Thyroid gland (tissue), 4 donors: ENCODE measurements around the gene KCNH5. TPM values are rescaled to one million over a fixed set of nuclear protein-coding genes. Genes with fewer than 3 reads are reported as not detected.

ENCODE experiments used
- DNase-seq, 2 donors: peaks; one replicate each; pipeline ENCODE4 v3.0.0-alpha.2; 2019
- H3K27ac ChIP-seq, 3 donors: fragments of 200-600 bp; sonication (generic); 1 replicate in 2 of 3; 2 replicates in 1 of 3; pipeline ENCODE4 v1.5.1; 2016 to 2019; ENCODE audit warnings: mild to moderate bottlenecking in 1 of 3, moderate library complexity in 1 of 3
- H3K27me3 ChIP-seq: fragments of 200-600 bp; sonication (generic); one replicate; pipeline ENCODE4 v1.5.1; 2019
- H3K36me3 ChIP-seq, 2 donors: fragments of 200-600 bp; sonication (generic); one replicate each; pipeline ENCODE4 v1.5.1; 2016 to 2019
- H3K4me1 ChIP-seq, 2 donors: fragments of 200-600 bp; sonication (generic); one replicate each; pipeline ENCODE4 v1.5.1; 2017 to 2019
- H3K4me3 ChIP-seq, 3 donors: fragments of 200-600 bp; sonication (generic); replicated peaks in 1 of 3; 1 replicate in 2 of 3; 2 replicates in 1 of 3; pipeline ENCODE4 v1.5.1; 2016; ENCODE audit warnings: mild to moderate bottlenecking in 1 of 3
- H3K9me3 ChIP-seq: fragments of 200-600 bp; sonication (generic); one replicate; pipeline ENCODE4 v1.5.1; 2017
- CTCF ChIP-seq, 6 experiments: fragments of 200-600 bp in 3 of 6; fragments of 450-650 bp in 3 of 6; sonication (generic) in 3 of 6; IDR thresholded peaks; one replicate each; pipeline ENCODE4 v1.5.1; 2016 to 2019; ENCODE audit warnings: antibody characterized with exemption in 6 of 6, mild to moderate bottlenecking in 2 of 6, inconsistent platforms in 1 of 6, moderate library complexity in 1 of 6
- POLR2A ChIP-seq, 2 donors: fragments of 450-650 bp; IDR thresholded peaks; one replicate each; pipeline ENCODE4 v1.6.1; 2017; ENCODE audit warnings: antibody characterized with exemption in 2 of 2, mild to moderate bottlenecking in 2 of 2, moderate library complexity in 1 of 2
- WGBS, 2 donors: methylation state at CpG; one replicate each; pipeline ENCODE4 v1.1.5; 2017; 5-methylcytosine and 5-hydroxymethylcytosine counted together
- intact Hi-C: fragments of 100-400 bp; cut with DNase I; formaldehyde crosslinking; loops from one replicate; pipeline ENCODE4 v1.15.1; 2023
- total RNA-seq, 4 donors: library from RNA; depleted of rRNA; stranded (reverse); fragments of >200 nt; gene quantifications; one replicate each; pipeline ENCODE4 v1.2.3, GENCODE V29; 2016

The KCNH5 gene
- total RNA-seq, 4 donors from 2014 or later, result not detected

GRCh38 chr14:63011623-63012022, 33.6 kb downstream of the KCNH5 start:
- no peaks in the 10 kb centered on the region for H3K27me3 ChIP-seq
- H3K9me3 ChIP-seq, result no peaks in the 10 kb centered on the region
- H3K4me3 ChIP-seq, result no peak overlapping the region
- no peak for TF ChIP-seq POLR2A (IDR thresholded peaks at IDR 0.05)
- TF ChIP-seq CTCF (IDR thresholded peaks at IDR 0.05), result no peak
- DNase-seq, result no peak
- WGBS, 2 donors, result 89 to 90% methylated on average over 2 of the region's 2 CpGs
- no peaks in the 10 kb centered on the region for H3K4me1 ChIP-seq
- H3K27ac ChIP-seq, result no peak overlapping the region
- intact Hi-C loops, result no loop called here
- no peaks in the 10 kb centered on the region for H3K36me3 ChIP-seq

- Histone ChIP-seq H3K4me3 (no peak overlapping the region), H3K9me3 (no peaks in the 10 kb centered on the region), H3K27ac (no peak overlapping the region), H3K36me3 (no peaks in the 10 kb centered on the region), H3K4me1 (no peaks in the 10 kb centered on the region), H3K27me3 (no peaks in the 10 kb centered on the region)
- 92 to 97% methylated on average over 2 of the region's 2 CpGs for WGBS, 2 donors
- intact Hi-C loops, result no loop called here
- DNase-seq, result no peak
- TF ChIP-seq CTCF (IDR thresholded peaks at IDR 0.05) (no peak), POLR2A (IDR thresholded peaks at IDR 0.05) (no peak)
Measured at GRCh38 chr14:63009495-63009894, 35.8 kb downstream of the KCNH5 start.

- Histone ChIP-seq H3K4me3 (no peak overlapping the region), H3K9me3 (no peaks in the 10 kb centered on the region), H3K36me3 (no peaks in the 10 kb centered on the region), H3K27me3 (no peaks in the 10 kb centered on the region), H3K27ac (no peak overlapping the region), H3K4me1 (no peaks in the 10 kb centered on the region)
- intact Hi-C loops, result no loop called here
- DNase-seq, result no peak
- TF ChIP-seq CTCF (IDR thresholded peaks at IDR 0.05) (no peak), POLR2A (IDR thresholded peaks at IDR 0.05) (no peak)
- 86 to 93% methylated on average over 2 of the region's 2 CpGs for WGBS, 2 donors
Measured at GRCh38 chr14:63006531-63006930, 38.7 kb downstream of the KCNH5 start.

GRCh38 chr14:62994096-62994495, 51.2 kb downstream of the KCNH5 start:
- no peaks in the 10 kb centered on the region for H3K36me3 ChIP-seq
- no peak overlapping the region for H3K27ac ChIP-seq
- no peaks in the 10 kb centered on the region for H3K27me3 ChIP-seq
- DNase-seq, result no peak
- intact Hi-C loops, result no loop called here
- H3K4me1 ChIP-seq, result no peaks in the 10 kb centered on the region
- TF ChIP-seq CTCF (IDR thresholded peaks at IDR 0.05) (no peak), POLR2A (IDR thresholded peaks at IDR 0.05) (no peak)
- H3K4me3 ChIP-seq, result no peak overlapping the region
- no peaks in the 10 kb centered on the region for H3K9me3 ChIP-seq

GRCh38 chr14:62988967-62989366, 56.3 kb downstream of the KCNH5 start:
- H3K4me1 ChIP-seq, result no peaks in the 10 kb centered on the region

More at GRCh38 chr14:62988967-62989366, 56.3 kb downstream of the KCNH5 start:
- Histone ChIP-seq H3K27me3 (no peaks in the 10 kb centered on the region), H3K9me3 (no peaks in the 10 kb centered on the region), H3K27ac (no peak overlapping the region), H3K36me3 (no peaks in the 10 kb centered on the region), H3K4me3 (no peak overlapping the region)
- intact Hi-C loops, result no loop called here
- DNase-seq, result no peak
- TF ChIP-seq POLR2A (IDR thresholded peaks at IDR 0.05) (no peak), CTCF (IDR thresholded peaks at IDR 0.05) (no peak)
- 55 to 68% methylated on average over 3 of the region's 3 CpGs for WGBS, 2 donors
